Measurements from ENCODE around the gene ANKS1B.
"Not testable (repeated sequence)": the region's sequence is repeated elsewhere in the genome, so short reads cannot be mapped to it uniquely, and the experiment has no call there.

Gene ANKS1B

GRCh38 chr12:99859126-99859525 lies 125.6 kb downstream of the ANKS1B start:
- no peak for DNase-seq

GRCh38 chr12:99852666-99853065 lies 132.1 kb downstream of the ANKS1B start:
- DNase-seq, result peak; percentile 84

DNA sequence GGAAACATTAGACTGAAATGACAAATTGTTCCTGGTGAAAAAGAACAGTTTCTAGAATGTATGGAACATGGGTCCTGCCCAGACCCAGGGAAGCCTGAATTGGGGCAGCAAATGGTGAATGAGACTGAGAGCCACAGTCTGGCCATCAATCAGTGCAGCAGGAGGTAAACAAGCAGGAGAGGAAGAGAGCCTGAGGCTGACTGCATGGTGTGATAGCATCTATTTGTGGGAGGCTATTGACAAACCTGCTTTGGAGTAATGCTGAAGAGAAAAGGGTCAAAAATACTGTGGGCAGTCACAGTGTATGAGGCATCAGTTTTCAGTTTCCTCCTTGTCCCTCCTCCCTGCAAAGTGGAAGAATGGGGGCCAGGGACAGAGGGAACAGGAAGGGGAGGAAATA lies 136.8 kb downstream of the ANKS1B start:
- peak; percentile 85 for DNase-seq

DNA sequence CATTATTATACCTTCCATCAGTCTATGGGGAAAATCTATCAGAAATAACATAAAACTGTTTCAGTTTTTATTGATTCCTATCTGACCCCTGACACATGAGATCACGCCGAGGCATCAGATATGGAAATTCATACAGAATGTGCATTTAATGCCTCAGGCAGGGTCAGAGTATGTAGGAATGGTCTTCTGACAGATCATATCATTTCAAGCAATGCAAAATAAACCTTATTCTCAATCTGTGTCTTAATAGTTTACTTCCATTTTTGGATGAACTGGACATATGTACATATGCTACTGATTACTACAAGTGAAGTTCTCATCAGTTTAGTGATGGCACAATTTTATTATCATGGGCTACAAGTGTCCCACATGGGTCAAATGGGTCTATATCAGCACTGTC lies 150.0 kb downstream of the ANKS1B start:
- no peak for DNase-seq

DNA sequence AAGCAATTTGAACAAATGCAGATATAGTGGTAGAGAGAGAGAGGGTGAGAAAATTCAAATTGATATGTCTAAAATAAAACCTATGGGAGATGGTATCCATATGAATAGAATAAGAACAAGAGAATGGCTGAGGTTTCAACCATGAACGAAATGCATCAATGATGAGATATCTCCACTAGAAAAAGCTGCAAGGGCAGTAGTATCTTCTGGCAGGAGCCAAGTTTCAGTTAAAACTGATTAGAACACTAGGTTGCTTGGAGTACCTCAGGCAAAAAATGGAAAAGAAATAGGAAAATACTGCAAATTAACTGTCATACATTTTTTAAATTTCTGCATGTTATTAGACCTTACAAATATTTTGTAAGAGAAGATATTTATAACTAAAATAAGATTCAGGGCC lies 151.3 kb downstream of the ANKS1B start:
- no peak for DNase-seq

DNA sequence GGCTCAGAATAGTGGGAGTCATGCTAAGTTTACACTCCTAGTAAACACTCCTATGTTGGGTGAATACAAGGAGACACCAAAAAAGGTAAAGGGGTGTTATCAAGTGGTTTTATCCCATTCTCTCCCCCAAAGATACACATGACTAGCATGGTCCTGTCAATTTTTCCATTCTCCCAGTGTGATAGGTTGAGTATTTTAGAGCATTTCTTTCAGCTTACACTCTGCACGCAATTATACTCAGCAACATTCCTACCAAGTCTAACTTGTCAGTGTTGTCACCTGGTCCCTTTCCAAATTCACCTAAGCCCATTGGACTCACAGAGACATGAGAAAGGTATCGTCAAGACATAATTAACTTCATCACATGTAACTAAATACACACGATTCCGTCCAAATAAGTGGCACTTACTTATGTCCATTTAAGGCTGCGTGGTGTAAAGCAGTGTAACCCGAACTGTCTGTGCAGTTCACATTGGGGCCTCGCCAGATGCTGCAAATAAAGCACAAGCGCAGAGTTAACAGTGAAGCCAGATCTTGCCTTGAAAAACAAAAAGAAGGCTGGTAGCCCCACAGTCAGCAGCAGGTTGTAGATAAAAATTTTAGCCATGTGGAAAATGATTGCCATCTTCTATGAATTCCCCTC lies 159.7 kb downstream of the ANKS1B start:
- DNase-seq, result no peak

DNA sequence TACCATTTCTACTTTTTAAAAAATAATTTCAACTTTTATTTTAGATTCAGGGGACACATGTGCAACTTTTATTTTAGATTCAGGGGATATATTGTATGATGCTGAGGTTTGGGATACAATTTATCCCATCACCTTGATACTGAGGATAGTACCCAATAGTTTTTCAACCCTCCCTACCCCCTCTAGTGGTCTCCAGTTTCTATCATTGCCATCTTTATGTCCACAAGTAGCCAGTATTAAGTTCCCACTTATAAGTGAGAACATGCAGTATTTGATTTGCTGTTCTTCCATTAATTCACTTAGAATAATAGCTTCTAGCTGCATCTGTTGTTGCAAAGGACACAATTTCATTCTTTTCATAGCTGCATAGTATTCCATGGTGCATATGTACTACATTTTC lies 162.5 kb downstream of the ANKS1B start:
- DNase-seq, result no peak

DNA sequence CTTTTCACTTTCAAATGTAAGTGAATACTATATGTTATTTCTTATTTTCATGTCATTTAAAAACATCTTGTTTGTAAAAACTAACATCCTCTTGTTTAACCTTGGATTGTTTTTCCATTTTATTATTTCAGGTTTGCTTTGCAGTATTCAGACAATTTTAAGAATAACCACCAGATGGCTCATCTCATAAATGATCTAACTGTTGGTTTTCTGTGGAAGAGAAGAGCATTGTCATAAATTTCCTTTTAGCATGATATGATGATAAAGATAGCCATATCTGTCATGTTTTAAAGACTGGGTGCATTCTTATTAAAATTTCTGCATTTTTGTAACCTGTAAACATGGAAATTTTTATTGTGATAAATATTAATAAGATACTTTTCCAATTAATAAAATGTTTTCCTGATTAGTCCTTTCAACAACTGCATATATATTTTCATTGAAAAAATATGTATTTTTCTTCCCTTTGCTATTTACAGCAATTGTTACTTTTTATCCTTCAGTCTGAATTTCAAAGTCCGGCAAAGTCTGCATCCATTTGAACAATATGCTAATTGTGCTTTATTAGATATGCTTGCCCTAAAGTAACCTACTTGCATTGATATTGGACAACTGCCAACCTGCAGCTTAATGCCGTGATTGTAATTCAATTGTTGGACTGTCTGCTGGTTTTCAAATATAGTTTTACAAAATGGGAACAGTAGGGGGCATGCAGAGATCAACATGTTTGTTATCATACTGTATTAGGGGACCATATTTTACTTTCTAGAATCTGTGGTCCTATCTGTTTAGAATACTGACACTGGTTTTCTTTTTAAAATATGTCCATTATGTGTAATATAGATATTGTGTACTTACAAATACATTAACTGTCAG lies 173.8 kb downstream of the ANKS1B start:
- DNase-seq, result no peak

DNA sequence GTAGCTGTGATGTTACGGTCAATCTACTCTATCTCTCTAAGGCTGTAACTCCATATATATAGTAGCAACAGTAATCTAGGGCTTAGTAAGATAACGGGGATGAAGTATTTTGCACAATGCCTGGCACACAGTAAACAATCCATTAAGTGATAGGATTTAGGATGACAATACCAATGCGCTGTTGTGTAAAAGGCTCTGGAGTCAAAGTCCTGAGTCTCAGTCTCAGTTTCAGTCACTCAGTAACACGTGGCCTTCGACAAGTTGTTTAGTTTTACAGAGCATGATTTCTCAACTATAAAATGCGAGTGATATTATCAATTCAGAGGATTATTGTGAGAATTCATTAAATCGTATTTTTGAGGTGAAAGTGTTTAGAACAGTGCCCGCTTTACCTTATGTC lies 174.8 kb downstream of the ANKS1B start:
- no peak for DNase-seq

DNA sequence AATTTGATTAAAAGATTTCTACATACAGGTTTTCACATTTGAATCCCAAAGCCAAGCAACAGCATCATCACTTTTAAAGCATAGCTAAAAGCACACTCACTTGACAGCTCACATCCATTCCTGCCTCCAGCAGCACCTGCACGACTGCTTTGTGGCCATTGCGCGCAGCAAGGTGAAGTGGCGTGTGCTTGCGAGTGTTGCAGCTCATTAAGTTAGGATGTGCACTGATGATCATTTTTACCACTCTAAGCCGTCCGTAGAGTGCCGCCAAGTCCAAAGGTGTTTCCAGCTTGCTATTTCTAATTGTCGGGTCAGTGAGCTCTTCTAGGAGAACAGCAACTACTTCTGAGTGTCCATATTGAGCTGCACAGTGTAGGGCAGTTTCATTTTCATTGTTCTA lies 178.4 kb downstream of the ANKS1B start:
- no peak for DNase-seq

- no peak for DNase-seq
These were observed 180.0 kb downstream of the ANKS1B start for GRCh38 chr12:99804715-99805114.

DNA sequence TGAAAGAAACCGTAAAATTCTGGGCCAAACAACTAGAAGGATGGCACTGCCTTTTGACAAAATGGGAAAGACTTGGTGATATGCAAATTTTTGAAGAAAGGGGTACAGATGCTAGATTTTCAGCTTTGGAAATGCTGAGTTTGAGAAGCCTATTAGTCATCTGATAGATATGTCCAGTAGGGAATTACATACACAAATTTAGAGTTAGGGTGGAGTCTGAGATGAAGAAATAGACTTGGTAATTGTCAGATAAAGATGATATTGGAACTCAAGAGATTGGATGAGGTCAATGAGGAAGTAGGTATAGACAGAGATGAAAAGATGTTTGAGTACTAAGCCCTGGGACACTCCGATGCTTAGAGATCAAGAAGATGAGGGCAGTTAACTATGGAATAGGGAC lies 184.1 kb downstream of the ANKS1B start:
- DNase-seq, result no peak

DNA sequence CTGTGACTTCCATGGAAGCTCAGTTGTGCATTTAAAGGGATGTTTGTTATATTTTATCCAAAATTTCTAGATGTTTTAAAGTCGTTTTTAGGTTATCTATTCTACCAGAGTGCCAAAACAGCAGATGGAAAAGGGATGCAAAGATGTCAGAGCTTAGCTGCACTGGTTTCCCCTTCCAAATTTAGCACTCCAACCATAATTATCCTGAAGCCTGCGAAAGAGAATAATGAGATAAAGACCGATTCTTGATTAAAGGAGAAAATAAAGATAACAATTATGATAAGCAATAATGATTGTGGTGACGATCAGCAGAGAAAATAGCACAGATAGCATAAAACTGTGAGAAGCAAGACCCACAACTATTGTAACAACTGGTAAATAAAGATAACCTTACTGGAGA lies 186.8 kb downstream of the ANKS1B start:
- not testable (repeated sequence) for DNase-seq

DNA sequence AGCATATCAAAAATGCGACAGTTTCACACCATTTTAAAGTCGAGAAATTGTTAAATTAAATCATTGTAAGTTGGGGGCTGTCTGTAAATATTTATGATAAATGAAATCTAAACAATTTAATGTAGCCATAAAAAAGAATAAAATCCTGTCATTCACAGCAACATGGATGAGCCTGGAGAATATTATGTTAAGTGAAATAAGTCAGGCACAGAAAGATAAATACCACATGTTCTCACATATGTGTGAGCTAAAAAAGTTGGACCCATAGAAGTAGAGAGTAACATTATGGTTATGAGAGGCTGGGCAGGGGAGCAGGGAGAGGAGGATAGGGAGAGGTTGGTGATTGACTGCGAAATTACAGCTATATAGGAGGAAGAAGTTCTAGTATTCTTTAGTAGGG lies 201.3 kb downstream of the ANKS1B start:
- DNase-seq, result no peak

- no peak for DNase-seq
These were observed 212.5 kb downstream of the ANKS1B start for GRCh38 chr12:99772274-99772673.

DNA sequence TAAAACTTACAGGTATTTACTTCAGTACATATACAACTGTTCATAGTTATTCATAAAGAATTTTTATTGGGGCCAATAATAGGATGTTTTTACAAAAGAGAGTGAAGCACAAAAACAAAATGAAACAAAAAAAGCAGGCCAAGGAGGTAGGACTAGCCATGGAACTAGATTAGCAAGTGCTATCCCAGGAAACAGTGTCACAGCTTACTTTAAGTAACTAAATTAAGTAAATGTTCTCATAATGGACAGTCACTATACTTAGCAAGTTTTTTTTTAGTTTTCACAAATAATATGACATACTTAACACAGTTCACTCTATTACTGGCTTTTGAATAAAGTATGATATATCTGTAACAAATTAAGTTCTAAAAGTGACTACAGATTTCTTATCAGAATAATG lies 213.1 kb downstream of the ANKS1B start:
- DNase-seq, result no peak

GRCh38 chr12:99769396-99769980 lies 215.2 kb downstream of the ANKS1B start:
- no peak for DNase-seq

- DNase-seq, result no peak
These were observed 216.0 kb downstream of the ANKS1B start for GRCh38 chr12:99768758-99769157.

GRCh38 chr12:99767809-99768208 lies 216.9 kb downstream of the ANKS1B start:
- DNase-seq, result no peak

GRCh38 chr12:99766408-99766807 lies 218.3 kb downstream of the ANKS1B start:
- DNase-seq, result no peak

DNA sequence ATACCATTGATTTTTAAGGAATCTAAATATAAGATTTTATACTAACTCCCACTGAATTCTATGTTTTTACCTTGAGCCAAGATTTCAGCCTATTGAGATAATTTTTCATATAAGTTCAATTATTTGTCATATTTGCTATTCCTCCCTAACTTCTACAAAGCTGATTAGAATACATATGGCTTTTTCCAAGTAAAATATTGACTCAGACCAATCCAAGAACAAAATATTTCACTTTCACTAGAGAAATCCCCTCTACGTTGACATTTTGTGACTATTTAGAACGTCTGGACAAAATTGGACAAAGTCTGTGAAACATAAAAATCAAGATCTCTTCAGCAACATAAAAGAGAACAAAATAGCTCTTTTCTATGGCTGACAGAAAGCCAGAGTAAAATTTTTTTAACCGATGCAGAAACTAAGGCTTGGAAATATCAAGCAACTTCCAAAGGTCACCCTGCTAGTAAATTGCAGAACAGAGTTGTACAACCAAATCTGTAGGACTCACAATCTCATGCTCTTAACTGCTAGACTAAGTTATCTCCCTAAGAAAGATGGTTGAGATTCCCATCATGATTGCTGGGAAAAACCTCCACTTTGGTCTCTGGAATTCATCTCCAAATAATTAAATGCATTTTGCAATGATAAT lies 219.1 kb downstream of the ANKS1B start:
- no peak for DNase-seq

GRCh38 chr12:99759444-99759843 lies 225.3 kb downstream of the ANKS1B start:
- no peak for DNase-seq

DNA sequence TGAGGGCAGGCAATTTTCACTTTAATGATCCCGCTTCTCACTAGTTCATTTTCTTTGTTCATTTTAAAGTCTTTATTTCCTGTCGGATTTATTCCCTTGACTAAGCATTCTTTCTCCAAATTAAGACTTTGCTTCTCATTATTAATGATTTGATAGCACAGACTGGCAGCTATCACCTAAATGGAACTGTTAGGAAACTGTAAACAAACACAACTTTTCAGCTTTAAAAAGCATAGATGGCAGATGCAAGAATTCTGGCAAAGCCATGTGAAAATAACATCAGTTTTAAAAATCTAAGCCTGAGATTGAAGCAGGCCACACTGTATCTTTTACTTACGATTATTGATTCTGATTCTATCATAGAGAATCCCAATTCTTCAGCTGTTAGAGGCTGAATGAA lies 225.7 kb downstream of the ANKS1B start:
- DNase-seq, result no peak

DNA sequence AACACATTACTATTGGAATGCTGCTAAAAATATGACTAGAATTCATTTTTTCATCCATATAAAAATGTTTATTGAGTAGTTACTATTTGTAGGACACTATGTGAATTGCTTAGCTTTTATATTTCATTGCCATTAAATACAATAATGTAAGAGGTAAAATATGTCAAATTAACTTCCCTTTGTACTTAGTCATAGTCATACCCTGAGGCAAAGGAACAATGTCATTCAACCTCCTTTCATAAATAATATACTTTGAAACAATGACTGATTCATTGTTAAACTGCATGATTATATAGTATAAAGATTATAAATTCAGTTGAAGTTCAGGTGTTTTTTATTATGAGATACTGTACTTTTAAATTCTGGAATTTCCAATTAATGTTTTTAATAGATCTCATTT lies 232.0 kb downstream of the ANKS1B start:
- DNase-seq, result no peak

Measured in islet precursor cell (in vitro differentiated cells).